Uterus (tissue), 4 donors: ENCODE results near the gene BRD7. TPM values are rescaled to one million over a fixed set of nuclear protein-coding genes. Genes with fewer than 3 reads are reported as not detected.

Experiments used
- DNase-seq, 2 donors: peaks; one replicate each; pipeline ENCODE4 v3.0.0-alpha.2; 2019 to 2020
- H3K27ac ChIP-seq, 2 donors: fragments of 200-600 bp; sonication (generic); 1 replicate in 1 of 2; 2 replicates in 1 of 2; pipeline ENCODE4 v1.5.1; 2016 to 2018
- H3K27me3 ChIP-seq, 2 donors: fragments of 200-600 bp; sonication (generic); one replicate each; pipeline ENCODE4 v1.5.1; 2018 to 2019; ENCODE audit warnings: control low read depth in 1 of 2
- H3K36me3 ChIP-seq, 2 donors: fragments of 200-600 bp; sonication (generic); one replicate each; pipeline ENCODE4 v1.5.1; 2019; ENCODE audit warnings: control low read depth in 1 of 2
- H3K4me1 ChIP-seq, 2 donors: fragments of 200-600 bp; sonication (generic); one replicate each; pipeline ENCODE4 v1.5.1; 2018 to 2019; ENCODE audit warnings: control low read depth in 1 of 2
- H3K4me3 ChIP-seq, 2 donors: fragments of 200-600 bp; sonication (generic); 1 replicate in 1 of 2; 2 replicates in 1 of 2; pipeline ENCODE4 v1.5.1; 2018 to 2019; ENCODE audit warnings: mild to moderate bottlenecking in 1 of 2
- H3K9me3 ChIP-seq, 2 donors: fragments of 200-600 bp; sonication (generic); one replicate each; pipeline ENCODE4 v1.5.1; 2019; ENCODE audit warnings: control low read depth in 1 of 2
- CTCF ChIP-seq, 4 experiments: fragments of 200-600 bp in 2 of 4; fragments of 450-650 bp in 2 of 4; sonication (generic) in 2 of 4; IDR thresholded peaks; one replicate each; pipeline ENCODE4 v1.5.1; 2016 to 2019; ENCODE audit warnings: antibody characterized with exemption in 4 of 4, mild to moderate bottlenecking in 2 of 4, moderate library complexity in 1 of 4
- POLR2A ChIP-seq, 2 donors: fragments of 450-650 bp; IDR thresholded peaks; one replicate each; pipeline ENCODE4 v1.6.1; 2016; ENCODE audit warnings: antibody characterized with exemption in 2 of 2, mild to moderate bottlenecking in 1 of 2, moderate library complexity in 1 of 2
- intact Hi-C: fragments of 100-400 bp; cut with DNase I; formaldehyde crosslinking; loops from one replicate; pipeline ENCODE4 v1.15.1; 2023; ENCODE audit warnings: low total_unique reads
- microRNA-seq: library from miRNA; unstranded; fragments of <30 nt; microRNA quantifications from one replicate; pipeline ENCODE4, GENCODE V29; 2016; ENCODE audit warnings: borderline microRNAs expressed, borderline replicate concordance
- small RNA-seq: library from RNA; depleted of rRNA; stranded (forward); fragments of <200 nt; gene quantifications from one replicate; pipeline ENCODE3, GENCODE V24; 2016
- total RNA-seq, 4 donors: library from RNA; depleted of rRNA in 3 of 4; stranded (reverse); fragments of >200 nt in 3 of 4; gene quantifications; one replicate each; pipeline versions ENCODE4 v1.1.0 to v1.2.4, GENCODE V29; 2014 to 2023
- donor health status: DM: yes; HTN: yes; CAD: no.

BRD7 gene
- total RNA-seq, 4 donors from 2014 or later, result 26.9 to 74.8 (median 40.3) TPM

- H3K9me3 ChIP-seq, result no peaks in the 10 kb centered on the region
- intact Hi-C loops, result no loop called here
- H3K36me3 ChIP-seq, result no peaks in the 10 kb centered on the region
- H3K4me3 ChIP-seq, result no peak within 1 kb of the TSS
- peaks cover 0 to 10% of the 10 kb centered on the region in 2 donors for H3K4me1 ChIP-seq
- no peaks in the 10 kb centered on the region for H3K27me3 ChIP-seq
- peak within 1 kb of the TSS in 1 of 2 donors; percentile 6 for H3K27ac ChIP-seq
- DNase-seq, result peak in 1 of 2 donors; percentile 45
- TF ChIP-seq CTCF (IDR thresholded peaks at IDR 0.05), result no peak
- no peak for TF ChIP-seq POLR2A (IDR thresholded peaks at IDR 0.05)
These were observed 102.3 kb downstream of the BRD7 start, which contains the start of gene ADCY7 for GRCh38 chr16:50266337-50267091. Gene ADCY7 (plus strand): TSS chr16:50266551. CDS start chr16:50288180, 21,629 bp downstream.

Small RNA genes lying within 50 kb of the gene (microRNA-seq; reads per million reads assigned to microRNA genes)
- gene MIR6771, result not detected

Small RNA genes lying within 50 kb of the gene (small RNA-seq; reads per million reads assigned to genes)
- gene MIR6771, result not detected

Other genes with a start within 250 kb of the BRD7 start
- gene TENT4B, start 215.7 kb downstream of the BRD7 start, total RNA-seq, result 10 to 100 TPM in 2 of 4 donors, 1 to 10 TPM in 2; 5.9 to 24.7 (median 12.7) TPM
- gene ADCY7, start 102.4 kb downstream of the BRD7 start, total RNA-seq, result 10 to 100 TPM in 1 of 4 donors, 1 to 10 TPM in 3; 3.3 to 25.9 (median 6.6) TPM
- gene NKD1, start 179.4 kb upstream of the BRD7 start, total RNA-seq, result 10 to 100 TPM in 2 of 4 donors, 1 to 10 TPM in 2; 3.5 to 48.1 (median 8.9) TPM